GM12874 (cell line): Measurements from ENCODE around the gene ADAM12.

ENCODE experiments used
- CTCF ChIP-seq: IDR thresholded peaks from 2 replicates; pipeline ENCODE4 v1.5.1; 2011; ENCODE audit warnings: low read depth, mild to moderate bottlenecking, control low read depth, low read length, moderate library complexity; ENCODE audit not compliant: insufficient read depth

The ADAM12 gene

GRCh38 chr10:126429275-126429674 lies 41.0 kb upstream of the ADAM12 start:
- no peak for TF ChIP-seq CTCF

DNA sequence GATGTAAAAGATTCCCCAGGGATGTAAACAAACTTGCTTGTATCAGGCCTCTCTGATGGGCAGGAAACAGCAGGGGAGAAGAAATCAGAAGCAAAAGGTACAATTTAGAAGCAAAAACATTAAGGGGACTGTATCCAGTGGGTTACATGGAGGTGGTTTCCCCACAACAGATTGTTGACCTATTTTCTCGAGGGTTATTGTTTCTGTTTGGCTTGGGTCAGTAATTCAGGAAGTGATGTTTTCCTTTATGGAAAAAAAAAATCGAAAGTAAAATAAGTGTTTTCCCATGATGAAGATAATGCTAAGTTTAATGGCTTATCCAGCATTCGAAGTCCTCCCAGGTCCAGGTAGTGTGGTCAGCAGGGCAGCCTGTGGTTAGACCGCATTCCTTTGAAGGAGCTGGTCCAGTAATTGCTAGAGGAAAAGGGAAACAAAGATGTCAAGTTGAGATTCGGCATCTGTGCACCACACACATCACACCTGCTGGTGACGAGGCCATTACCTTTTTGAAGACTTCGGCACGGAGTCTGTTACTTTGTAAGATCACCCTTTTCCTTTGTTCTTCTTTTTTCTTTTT lies 37.3 kb upstream of the ADAM12 start:
- no peak for TF ChIP-seq CTCF

DNA sequence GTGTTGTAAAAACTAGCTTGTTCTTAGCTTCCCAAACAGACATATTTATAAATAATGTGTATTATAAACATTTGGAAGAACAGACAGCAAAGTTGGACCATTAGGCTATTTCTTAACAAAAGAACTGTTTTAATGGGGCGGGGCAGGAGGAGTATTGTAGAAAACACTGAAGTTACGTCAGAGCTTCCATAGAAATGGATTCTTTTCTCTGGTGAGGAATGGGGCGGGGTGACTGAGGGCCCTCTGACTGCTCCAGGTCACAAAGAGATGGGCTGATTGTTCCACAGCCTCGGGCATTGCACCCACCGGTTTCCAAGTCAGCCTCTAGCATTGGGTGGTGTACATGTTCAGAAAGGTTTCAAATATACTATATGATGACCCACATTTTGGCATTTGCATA lies 36.8 kb upstream of the ADAM12 start:
- TF ChIP-seq CTCF, result no peak

DNA sequence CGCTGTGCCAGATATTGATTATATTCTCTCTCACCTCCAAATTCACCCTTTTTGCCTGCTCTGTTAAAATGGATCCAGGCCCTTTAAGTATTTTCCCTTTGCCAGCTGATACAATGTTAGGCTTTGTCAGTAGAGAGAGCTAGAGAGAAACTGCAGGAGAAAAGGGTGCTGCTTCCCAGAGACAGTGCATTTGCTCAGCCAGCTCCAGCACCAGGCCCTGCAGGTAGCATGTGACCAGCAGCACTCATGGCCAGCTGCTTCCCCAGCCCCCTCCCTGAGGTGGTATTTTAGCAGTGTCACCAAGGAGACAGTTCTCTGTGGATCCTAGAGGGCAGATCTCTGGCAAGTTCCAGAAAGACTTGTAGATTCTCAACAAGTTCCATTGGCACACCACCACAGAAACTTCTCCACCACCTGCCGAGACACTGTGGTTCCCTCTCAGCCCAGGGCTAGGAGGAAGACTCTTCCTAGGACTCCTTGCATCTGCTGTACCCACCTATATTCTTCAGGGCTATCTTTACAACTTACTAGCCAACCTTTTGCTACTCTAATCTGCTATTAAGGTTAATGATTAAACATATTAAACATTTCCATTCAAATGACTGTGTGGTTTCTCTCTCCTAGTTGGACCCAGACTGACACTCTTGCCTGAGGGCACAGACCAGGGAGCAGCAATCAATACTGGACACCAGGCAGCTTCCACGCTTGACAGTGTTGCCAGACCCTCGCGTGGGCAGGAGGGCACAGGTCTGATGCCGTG lies 35.6 kb upstream of the ADAM12 start:
- TF ChIP-seq CTCF, result no peak

GRCh38 chr10:126422567-126422966 lies 34.3 kb upstream of the ADAM12 start:
- no peak for TF ChIP-seq CTCF

DNA sequence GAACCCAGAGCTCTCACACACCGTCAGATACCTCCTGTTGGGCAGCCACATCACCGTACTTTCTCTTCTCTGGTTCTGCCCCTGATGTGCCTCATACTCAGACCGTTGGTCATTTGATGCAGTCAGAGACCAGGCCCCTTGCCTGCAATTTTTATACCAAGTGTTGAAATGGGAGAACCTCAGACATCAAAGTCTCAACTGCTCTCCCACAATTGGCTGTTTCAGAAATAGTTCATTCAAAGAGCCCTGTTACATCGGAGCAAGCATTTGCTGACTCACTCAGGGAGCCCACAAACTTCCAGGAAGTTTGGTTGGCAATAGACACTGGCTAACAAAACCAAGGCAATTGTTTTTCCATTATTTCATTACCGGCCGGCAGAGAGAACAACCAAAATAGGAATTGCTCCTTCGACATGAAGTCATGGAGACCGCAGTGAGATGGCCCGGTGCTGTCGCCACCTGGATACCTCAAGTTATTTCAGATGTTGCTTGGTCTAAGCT lies 33.5 kb upstream of the ADAM12 start:
- TF ChIP-seq CTCF, result no peak

DNA sequence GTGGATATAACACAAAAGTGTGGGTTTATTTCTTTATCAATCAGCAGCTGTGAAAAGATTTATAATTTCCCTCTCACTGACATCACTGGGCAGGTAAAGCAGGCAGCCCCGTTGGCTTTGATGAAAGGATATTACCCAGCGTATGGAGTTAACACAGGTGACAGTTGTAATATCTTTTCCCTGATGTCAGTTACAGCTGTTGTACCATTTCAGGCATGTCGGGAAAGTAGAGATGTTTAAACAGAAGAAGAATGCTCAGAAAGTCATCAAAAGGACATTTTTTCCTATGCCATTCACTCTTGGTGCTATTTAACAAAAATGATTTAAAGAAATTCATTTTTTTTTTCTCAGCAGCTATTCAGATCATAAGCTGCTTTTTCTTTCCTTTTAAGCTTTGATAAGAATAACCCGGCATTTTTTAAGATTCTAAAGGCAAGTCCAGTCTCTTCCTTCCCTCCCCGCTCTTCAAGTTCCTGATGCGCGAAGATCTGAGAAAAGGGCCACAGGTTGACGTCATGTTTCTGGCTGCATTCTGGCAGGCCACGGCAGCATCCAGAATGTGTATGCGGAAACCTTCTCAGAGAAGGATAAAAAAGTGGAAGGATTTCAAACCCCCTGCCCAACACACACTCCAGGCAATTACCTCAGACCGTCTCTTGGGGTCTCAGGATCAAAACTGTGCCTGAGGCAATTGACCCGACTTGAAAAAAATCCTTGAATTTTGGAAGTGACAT lies 32.5 kb upstream of the ADAM12 start:
- TF ChIP-seq CTCF, result no peak
